PFSK-1 (cell line): ENCODE measurements around the gene MTG2.

Experiments used
- POLR2AphosphoS5 ChIP-seq: IDR thresholded peaks from 2 replicates; pipeline ENCODE4 v1.6.1; 2012; ENCODE audit warnings: low read depth, mild to moderate bottlenecking, control low read depth, low read length, moderate library complexity
- REST ChIP-seq, 2 experiments: IDR thresholded peaks; 2 replicates each; pipeline versions ENCODE4 v1.6.1 to v1.8.0; 2011 to 2012; ENCODE audit warnings: low read depth in 2 of 2, low read length in 2 of 2, control low read depth in 1 of 2, inconsistent platforms in 1 of 2, mild to moderate bottlenecking in 1 of 2, moderate library complexity in 1 of 2; ENCODE audit not compliant: insufficient read depth in 1 of 2
- SIN3A ChIP-seq: IDR thresholded peaks from 2 replicates; pipeline ENCODE4 v1.6.1; 2012; ENCODE audit warnings: mild to moderate bottlenecking, low read length, moderate library complexity, borderline replicate concordance; ENCODE audit not compliant: insufficient read depth
- TAF1 ChIP-seq: IDR thresholded peaks from 2 replicates; pipeline ENCODE4 v1.6.1; 2012; ENCODE audit warnings: low read length, control low read depth, borderline replicate concordance; ENCODE audit not compliant: insufficient read depth

DNA sequence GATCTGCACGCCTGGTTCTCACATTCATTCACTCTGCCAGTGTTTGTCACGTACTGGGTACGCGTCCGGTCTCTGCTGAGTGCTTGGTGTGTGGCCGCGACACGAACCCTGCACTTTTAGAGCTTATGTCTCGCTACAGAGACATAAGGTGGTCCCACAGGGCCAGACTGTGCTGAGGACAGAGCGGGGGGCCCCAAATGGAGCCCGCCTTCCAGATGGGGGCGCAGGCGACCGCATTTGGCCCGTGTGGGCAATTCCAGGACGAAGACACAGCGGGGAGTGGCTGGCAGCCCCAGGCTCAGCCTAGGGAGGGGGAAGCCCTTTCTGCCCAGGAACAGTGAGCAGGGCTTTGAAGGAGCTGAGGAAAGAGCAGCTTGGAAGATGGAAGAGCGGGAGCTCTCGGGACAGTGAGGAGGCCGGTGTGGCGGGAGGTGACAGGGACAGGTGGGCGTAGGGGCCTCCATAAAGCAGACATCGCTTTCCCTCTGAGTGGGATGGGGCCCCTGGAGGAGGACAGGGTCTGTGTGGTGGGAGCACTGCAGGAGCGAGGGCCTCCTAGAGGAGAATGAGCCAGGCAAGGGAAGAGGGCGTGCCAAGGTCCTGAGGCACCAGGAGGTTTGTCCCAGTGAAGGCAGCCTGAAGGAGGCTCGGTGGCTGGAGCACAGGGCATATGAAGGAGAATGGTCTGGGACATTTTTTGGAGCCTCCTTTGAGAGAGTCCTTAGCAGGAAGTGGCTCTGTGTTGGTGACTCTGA is 7.8 kb upstream of the MTG2 start:
- TF ChIP-seq POLR2AphosphoS5: no peak
- TF ChIP-seq TAF1: no peak
- TF ChIP-seq SIN3A: no peak
- no peak for TF ChIP-seq REST (IDR thresholded peaks at IDR 0.05; ENCODE audit: insufficient read depth in 1 of 2, low read depth in 2 of 2, low read length in 2 of 2)
